ENCODE measurements around the gene LRRC75A. TPM values are rescaled to one million over a fixed set of nuclear protein-coding genes. Genes with fewer than 3 reads are reported as not detected.

LRRC75A gene
- total and polyA plus RNA-seq, 2 of the 8 experiments (the other 6 are each of a cell fraction or from before 2014, with no cell fraction given) = 9.7 to 9.9 TPM

- ChIA-PET CTCF (ENCODE audit: partially characterized antibody) (interaction anchor here (1.1 to 36.9 kb wide), 7 partner anchors 11 to 102 kb away, joined by 3 to 941 read pairs (median 16); partner anchors contain the start of gene LRRC75A), POLR2A (ENCODE audit: partially characterized antibody) (interaction anchor here (1.4 to 2.7 kb wide), 4 partner anchors 10 to 46 kb away, joined by 3 to 8 read pairs (median 6); no protein-coding TSS in a partner anchor)
- H2AFZ ChIP-seq (ENCODE audit: low read length) = no peak overlapping the region
- H3K4me1 ChIP-seq (replicated peaks in 1 of 4; ENCODE audit: control insufficient read depth in 3 of 4, insufficient read depth in 4 of 4, low read length in 3 of 4) = peaks cover 0 to 17% (median 0%) of the 10 kb centered on the region in 4 experiments; a peak in 2 of 7 replicates
- H3K56ac ChIP-seq (replicated peaks; ENCODE audit: insufficient read length, low read depth, low read length) = no peak overlapping the region
- no peak overlapping the region for H3K9ac ChIP-seq (replicated peaks in 1 of 4; ENCODE audit: extremely low read depth in 1 of 4, low read depth in 3 of 4, low read length in 3 of 4)
- no peak overlapping the region for H3K4me2 ChIP-seq (ENCODE audit: insufficient read depth in 1 of 2, low read depth in 2 of 2, low read length in 2 of 2)
- H3K79me2 ChIP-seq (ENCODE audit: control insufficient read depth in 1 of 2, insufficient read depth in 2 of 2, low read length in 2 of 2) = no peaks in the 10 kb centered on the region
- H4K5ac ChIP-seq (ENCODE audit: insufficient read length, low read depth, low read length) = no peak overlapping the region
- H2AK5ac ChIP-seq (ENCODE audit: low read depth, low read length) = no peak overlapping the region
- no peak overlapping the region for H3K23ac ChIP-seq (ENCODE audit: insufficient read length)
- H3K23me2 ChIP-seq (ENCODE audit: low read depth, low read length) = no peaks in the 10 kb centered on the region
- H3K4me3 ChIP-seq (ENCODE audit: extremely low read depth in 1 of 4, insufficient read depth in 2 of 4, low read depth in 3 of 4, low read length in 4 of 4) = no peak overlapping the region
- H3K36me3 ChIP-seq (ENCODE audit: control insufficient read depth in 2 of 4, insufficient read depth in 4 of 4, low read length in 3 of 4) = no peaks in the 10 kb centered on the region
- WGBS, 2 experiments (ENCODE audit: extremely low coverage in 1 of 2, insufficient coverage in 1 of 2, insufficient read length in 1 of 2, insufficient replicate concordance in 2 of 2, low coverage in 1 of 2, low lambda C conversion rate in 2 of 2, missing lambda C conversion rate in 1 of 2) = 80% methylated on average over 4 of the region's 4 CpGs; no CpG with 5 or more reads in 1 of the 2 experiments
- H4K91ac ChIP-seq (replicated peaks; ENCODE audit: insufficient read length, low read length) = no peak overlapping the region
- no peak for FAIRE-seq
- no peak overlapping the region for H3K14ac ChIP-seq (ENCODE audit: insufficient read length)
- H2BK12ac ChIP-seq (ENCODE audit: low read depth, low read length) = no peak overlapping the region; the same call in 1 of the 2 replicates
- no peak overlapping the region for H2BK5ac ChIP-seq (ENCODE audit: low read depth, low read length)
- H3K18ac ChIP-seq (ENCODE audit: extremely low read depth, low read length) = no peak overlapping the region
- H3K4ac ChIP-seq (replicated peaks; ENCODE audit: insufficient read length, low read depth, low read length) = no peak overlapping the region
- no peak overlapping the region for H3K27ac ChIP-seq (ENCODE audit: low read depth, low read length)
- H2BK120ac ChIP-seq (replicated peaks; ENCODE audit: low read depth, low read length) = no peak overlapping the region
- H2BK20ac ChIP-seq (ENCODE audit: low read length) = no peak overlapping the region
- H3K79me1 ChIP-seq (ENCODE audit: low read depth, low read length) = peaks cover 4% of the 10 kb centered on the region
- no peaks in the 10 kb centered on the region for H3K27me3 ChIP-seq (replicated peaks in 1 of 4; ENCODE audit: control insufficient read depth in 3 of 4, extremely low read depth in 1 of 4, insufficient read depth in 3 of 4, low read length in 3 of 4)
- no peak for DNase-seq (ENCODE audit: low read depth in 1 of 2, low spot score in 2 of 2)
- no peak overlapping the region for H4K8ac ChIP-seq (ENCODE audit: extremely low read depth, insufficient read depth, low read length)
- H3K9me3 ChIP-seq (ENCODE audit: insufficient read depth in 2 of 2, low read depth in 1 of 2, low read length in 1 of 2) = no peaks in the 10 kb centered on the region
- peaks cover 3 to 5% of the 10 kb centered on the region in 2 experiments for H4K20me1 ChIP-seq (replicated peaks in 1 of 2; ENCODE audit: control insufficient read depth in 1 of 2, insufficient read depth in 2 of 2, low read length in 2 of 2)
- no peak overlapping the region for H2BK15ac ChIP-seq (ENCODE audit: low read length)
- TF ChIP-seq SIRT6 (IDR thresholded peaks at IDR 0.05; ENCODE audit: low read length) = no peak
- TF ChIP-seq TCF12 (IDR thresholded peaks at IDR 0.05; ENCODE audit: low read depth, low read length) = no peak
- no peak for TF ChIP-seq BRCA1 (IDR thresholded peaks at IDR 0.05; ENCODE audit: low read depth, low read length)
- no peak for TF ChIP-seq EZH2 (IDR thresholded peaks at IDR 0.05; ENCODE audit: low read depth, low read length, severe bottlenecking)
- no peak for TF ChIP-seq ASH2L (IDR thresholded peaks at IDR 0.05; ENCODE audit: low read length)
- TF ChIP-seq USF2 (IDR thresholded peaks at IDR 0.05; ENCODE audit: low read length) = no peak
- TF ChIP-seq TAF7 (optimal IDR thresholded peaks at IDR 0.05; ENCODE audit: borderline replicate concordance, low read depth, low read length) = no peak
- no peak for TF ChIP-seq JUND (IDR thresholded peaks at IDR 0.05; ENCODE audit: low read length)
- no peak for TF ChIP-seq CHD2 (IDR thresholded peaks at IDR 0.05; ENCODE audit: low read length)
- no peak for TF ChIP-seq TBP (IDR thresholded peaks at IDR 0.05; ENCODE audit: low read depth, low read length)
- no peak for TF ChIP-seq TEAD4 (IDR thresholded peaks at IDR 0.05; ENCODE audit: low read depth, low read length)
- TF ChIP-seq POLR2A (IDR thresholded peaks at IDR 0.05; ENCODE audit: control extremely low read depth in 1 of 2, low read depth in 2 of 2, low read length in 2 of 2) = no peak
- no peak for TF ChIP-seq KDM4A (IDR thresholded peaks at IDR 0.05; ENCODE audit: low read depth, low read length, severe bottlenecking)
- no peak for TF ChIP-seq RBBP5 (IDR thresholded peaks at IDR 0.05; ENCODE audit: borderline replicate concordance, low read depth, low read length)
Observed at GRCh38 chr17:16465861-16466338, 26.1 kb downstream of the LRRC75A start.

All from H1 (cell line).